K562 (cell line): Measurements from ENCODE around the gene TENM4. TPM values are rescaled to one million over a fixed set of nuclear protein-coding genes. Genes with fewer than 3 reads are reported as not detected.

Source experiments
- ATAC-seq: fragments of 200-7000 bp; cut with Tn5 transposase; 3 replicates; pipeline ENCODE4 v1.9.1; 2020; ENCODE audit warnings: moderate library complexity
- BruUV-seq: library from RNA; stranded (reverse); fragments of 400-500 nt; replicated peaks from 2 replicates; lab custom pipeline; 2021; lab: Mats Ljungman, UMichigan
- CTCF ChIA-PET: fragments of 300-600 bp; formaldehyde crosslinking; extraction: SDS; loops from one replicate; lab custom pipeline; 2021; ENCODE audit warnings: low intra/inter-chr PET ratio; lab: Yijun Ruan, JAX
- POLR2A ChIA-PET: fragments of 300-600, 350-650 bp; sonication (Branson Sonifier 250); formaldehyde crosslinking; extraction: SDS; loops from one replicate; lab custom pipeline; 2021; ENCODE audit warnings: antibody characterized with exemption, inconsistent platforms; lab: Yijun Ruan, JAX
- DNase-seq, 4 experiments: peaks; one replicate each; pipeline versions ENCODE4 v3.0.0 to v3.0.0-alpha.2; 2011 to 2018; ENCODE audit warnings: low spot score in 3 of 4, mixed read lengths in 3 of 4; ENCODE audit errors: extremely low read depth in 1 of 4
- FAIRE-seq: peaks from 2 replicates; lab custom pipeline; 2011; peaks lifted over from hg19 to GRCh38; lab: Jason Lieb, UNC
- H2AFZ ChIP-seq: 2 replicates; pipeline ENCODE4 v1.6.0; 2011; ENCODE audit warnings: low read depth, low read length, control low read depth, inconsistent platforms
- H3K27ac ChIP-seq: fragments of 200-600 bp; 3 replicates; pipeline ENCODE4 v1.8.0; 2011; ENCODE audit warnings: low read depth, mild to moderate bottlenecking, control low read depth, inconsistent platforms, low read length, moderate library complexity, mixed read lengths; ENCODE audit errors: extremely low read depth
- H3K27me3 ChIP-seq, 2 experiments: fragments of 300-600 bp in 1 of 2; 2 replicates in 1 of 2; 3 replicates in 1 of 2; pipeline versions ENCODE4 v1.6.0 to v1.8.0; 2011; ENCODE audit warnings: inconsistent platforms in 2 of 2, low read length in 2 of 2, mild to moderate bottlenecking in 1 of 2, mixed read lengths in 1 of 2, moderate library complexity in 1 of 2; ENCODE audit not compliant: control insufficient read depth in 2 of 2, insufficient read depth in 2 of 2
- H3K36me3 ChIP-seq: fragments of 300-600 bp; 3 replicates; pipeline ENCODE4 v1.8.0; 2011; ENCODE audit warnings: mild to moderate bottlenecking, low read length, inconsistent platforms; ENCODE audit not compliant: control insufficient read depth, insufficient read depth
- H3K4me1 ChIP-seq, 2 experiments: fragments of 200-600 bp in 1 of 2; replicated peaks in 1 of 2; 2 replicates in 1 of 2; 3 replicates in 1 of 2; pipeline versions ENCODE4 v1.5.1 to v1.8.0; 2011; ENCODE audit warnings: inconsistent platforms in 2 of 2, low read length in 2 of 2, mild to moderate bottlenecking in 1 of 2, mixed read lengths in 1 of 2, moderate library complexity in 1 of 2; ENCODE audit not compliant: control insufficient read depth in 2 of 2, insufficient read depth in 2 of 2
- H3K4me2 ChIP-seq: 2 replicates; pipeline ENCODE4 v1.6.1; 2011; ENCODE audit warnings: low read length, control low read depth, inconsistent platforms, mixed read lengths; ENCODE audit not compliant: insufficient read depth
- H3K4me3 ChIP-seq: fragments of 200-600 bp; sonication (generic), shearing (Covaris generic); 2 replicates; pipeline ENCODE4 v1.5.1; 2016; ENCODE audit warnings: control low read depth, inconsistent platforms
- H3K79me2 ChIP-seq: fragments of 200-600 bp; 3 replicates; pipeline ENCODE4 v1.8.0; 2011; ENCODE audit warnings: low read length, inconsistent platforms; ENCODE audit not compliant: control insufficient read depth, insufficient read depth
- H3K9ac ChIP-seq, 2 experiments: 2 replicates each; pipeline versions ENCODE4 v1.6.0 to v1.6.1; 2011; ENCODE audit warnings: low read depth in 2 of 2, low read length in 2 of 2, control low read depth in 1 of 2, inconsistent platforms in 1 of 2, mild to moderate bottlenecking in 1 of 2, mixed read lengths in 1 of 2; ENCODE audit not compliant: insufficient read depth in 1 of 2
- H3K9me1 ChIP-seq: one replicate; pipeline ENCODE4 v1.6.0; 2011; ENCODE audit warnings: inconsistent platforms, mild to moderate bottlenecking, low read length, moderate library complexity; ENCODE audit not compliant: control insufficient read depth, insufficient read depth
- H3K9me3 ChIP-seq: replicated peaks from 2 replicates; pipeline ENCODE4 v1.5.1; 2011; ENCODE audit warnings: low read depth, low read length, inconsistent platforms; ENCODE audit not compliant: control insufficient read depth, insufficient read depth
- H4K20me1 ChIP-seq: replicated peaks from 2 replicates; pipeline ENCODE4 v1.6.1; 2011; ENCODE audit warnings: low read length, inconsistent platforms, mixed read lengths; ENCODE audit not compliant: control insufficient read depth, insufficient read depth
- HMGXB4 ChIP-seq: sonication (generic); formaldehyde crosslinking; IDR thresholded peaks from 2 replicates; pipeline ENCODE4 v1.8.1; 2023; ENCODE audit warnings: mild to moderate bottlenecking, missing genetic modification reagents
- MCM5 ChIP-seq: fragments of 450-650 bp; IDR thresholded peaks from 2 replicates; pipeline ENCODE4 v1.6.1; 2016; ENCODE audit warnings: low read depth
- MYNN ChIP-seq, 2 experiments: sonication (generic); formaldehyde crosslinking in 1 of 2; IDR thresholded peaks; 2 replicates each; pipeline versions ENCODE4 v1.5.0 to v1.6.1; 2016 to 2020; ENCODE audit warnings: antibody characterized with exemption in 1 of 2, missing genetic modification reagents in 1 of 2
- TBP ChIP-seq: optimal IDR thresholded peaks from 2 replicates; pipeline ENCODE3; 2011; ENCODE audit warnings: low read depth, low read length, improper control_type of control experiment
- ZNF311 ChIP-seq: fragments of 250-450 bp; sonication (Bioruptor Pico); IDR thresholded peaks from 2 replicates; pipeline ENCODE4 v1.4.0; 2020; ENCODE audit warnings: mild to moderate bottlenecking, moderate library complexity
- ZNF551 ChIP-seq: fragments of 250-450 bp; sonication (Bioruptor Pico); IDR thresholded peaks from 2 replicates; pipeline ENCODE4 v1.5.0; 2021; ENCODE audit warnings: mild to moderate bottlenecking, moderate library complexity
- WGBS: fragments of 100-300 bp; shearing (Covaris generic); methylation state at CpG from one replicate; pipeline ENCODE4 v1.1.6; 2016; ENCODE audit warnings: low coverage, mixed read lengths; ENCODE audit not compliant: insufficient coverage; ENCODE audit errors: missing lambda C conversion rate; 5-methylcytosine and 5-hydroxymethylcytosine counted together
- in situ Hi-C: fragments of 300-500 bp; cut with MboI; formaldehyde crosslinking; loops from 4 replicates; pipeline ENCODE4 v1.15.0; 2018; ENCODE audit warnings: inconsistent platforms, mixed read lengths
- intact Hi-C: fragments of 100-400 bp; cut with micrococcal nuclease; formaldehyde crosslinking; loops from 2 replicates; pipeline ENCODE4 v1.14.2; 2022
- polyA plus RNA-seq, 8 experiments: library from polyadenylated mRNA; depleted of rRNA in 4 of 8; stranded (reverse) in 5 of 8; unstranded in 3 of 8; fragments of >200 nt; fragmentation: Nextera tagmentation in 2 of 8; fragmentation: Illumina TruSeq in 1 of 8; extraction: Ambion mirVana in 2 of 8; extraction: Trizol in 1 of 8; gene quantifications; 2 replicates each; pipeline versions ENCODE4 v1.2.1 to v1.2.3, GENCODE V29; 2011 to 2014; ENCODE audit warnings: inconsistent platforms in 1 of 8, missing spikeins in 1 of 8
- total RNA-seq, 7 experiments: library from RNA; depleted of rRNA in 6 of 7; stranded (reverse); fragments of >200 nt in 6 of 7; fragmentation: Illumina TruSeq in 2 of 7; extraction: Trizol in 2 of 7; gene quantifications; 2 replicates each; pipeline versions ENCODE4 v1.2.1 to v1.2.3, GENCODE V29; 2011 to 2021; ENCODE audit warnings: low replicate concordance in 1 of 7

Gene TENM4
- total and polyA plus RNA-seq, 9 of the 15 experiments (the other 6 are each of a cell fraction or from before 2014, with no cell fraction given): 0.16 TPM; not detected in 8

DNA sequence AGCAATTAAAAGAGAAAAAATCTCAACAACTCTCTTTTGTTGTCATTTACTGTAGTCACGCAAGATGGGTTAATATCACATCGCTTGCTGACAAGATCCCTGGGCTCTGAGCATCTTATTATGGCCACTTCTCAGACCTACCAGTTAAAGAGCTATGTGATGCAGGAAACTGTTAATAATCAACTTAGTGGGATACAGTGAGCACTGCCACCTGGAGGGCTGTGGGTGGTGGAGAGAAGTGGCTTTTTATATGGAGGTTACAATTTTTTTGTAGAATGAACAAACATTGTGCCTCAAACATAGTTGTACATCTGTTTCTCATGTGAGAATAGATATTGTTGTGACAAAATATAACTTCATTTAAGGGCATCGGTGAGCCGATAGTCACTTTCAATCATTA is 181.0 kb downstream of the TENM4 start:
- CTCF ChIA-PET: no interaction called here
- no TSS peak for BruUV-seq
- intact Hi-C loops: no loop called here

More for the DNA sequence above, 181.0 kb downstream of the TENM4 start:
- Histone ChIP-seq H3K4me3 (no peak overlapping the region), H3K9ac (no peak overlapping the region), H3K4me2 (no peak overlapping the region), H3K79me2 (no peaks in the 10 kb centered on the region), H3K4me1 (no peaks in the 10 kb centered on the region), H3K27me3 (no peaks in the 10 kb centered on the region), H3K9me3 (no peaks in the 10 kb centered on the region), H4K20me1 (no peaks in the 10 kb centered on the region), H3K9me1 (no peaks in the 10 kb centered on the region), H3K27ac (no peak overlapping the region), H3K36me3 (no peaks in the 10 kb centered on the region), H2AFZ (no peak overlapping the region)
- POLR2A ChIA-PET: no interaction called here
- WGBS: 3% methylated on average over 4 of the region's 4 CpGs
- ATAC-seq: no peak
- TF ChIP-seq HMGXB4 (CRISPR knock-in tag) (no peak), MCM5 (no peak), MYNN (IDR thresholded peaks at IDR 0.05) (no peak), MYNN (CRISPR knock-in tag; IDR thresholded peaks at IDR 0.05) (no peak), TBP (no peak), ZNF311 (CRISPR knock-in tag) (no peak), ZNF551 (no peak)
- no peak for DNase-seq
- in situ Hi-C loops: no loop called here
- no peak for FAIRE-seq
